GM19238 (cell line): ENCODE results near the gene ARHGAP10.

Source experiments
- DNase-seq: peaks from one replicate; pipeline ENCODE4 v3.0.0; 2011; ENCODE audit warnings: low spot score; ENCODE audit not compliant: insufficient read length

The ARHGAP10 gene, protein sequence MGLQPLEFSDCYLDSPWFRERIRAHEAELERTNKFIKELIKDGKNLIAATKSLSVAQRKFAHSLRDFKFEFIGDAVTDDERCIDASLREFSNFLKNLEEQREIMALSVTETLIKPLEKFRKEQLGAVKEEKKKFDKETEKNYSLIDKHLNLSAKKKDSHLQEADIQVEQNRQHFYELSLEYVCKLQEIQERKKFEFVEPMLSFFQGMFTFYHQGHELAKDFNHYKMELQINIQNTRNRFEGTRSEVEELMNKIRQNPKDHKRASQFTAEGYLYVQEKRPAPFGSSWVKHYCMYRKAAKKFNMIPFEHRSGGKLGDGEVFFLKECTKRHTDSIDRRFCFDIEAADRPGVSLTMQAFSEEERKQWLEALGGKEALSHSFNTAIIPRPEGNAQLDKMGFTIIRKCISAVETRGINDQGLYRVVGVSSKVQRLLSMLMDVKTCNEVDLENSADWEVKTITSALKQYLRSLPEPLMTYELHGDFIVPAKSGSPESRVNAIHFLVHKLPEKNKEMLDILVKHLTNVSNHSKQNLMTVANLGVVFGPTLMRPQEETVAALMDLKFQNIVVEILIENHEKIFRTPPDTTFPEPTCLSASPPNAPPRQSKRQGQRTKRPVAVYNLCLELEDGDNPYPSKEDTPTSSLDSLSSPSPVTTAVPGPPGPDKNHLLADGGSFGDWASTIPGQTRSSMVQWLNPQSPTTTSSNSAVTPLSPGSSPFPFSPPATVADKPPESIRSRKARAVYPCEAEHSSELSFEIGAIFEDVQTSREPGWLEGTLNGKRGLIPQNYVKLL

DNA sequence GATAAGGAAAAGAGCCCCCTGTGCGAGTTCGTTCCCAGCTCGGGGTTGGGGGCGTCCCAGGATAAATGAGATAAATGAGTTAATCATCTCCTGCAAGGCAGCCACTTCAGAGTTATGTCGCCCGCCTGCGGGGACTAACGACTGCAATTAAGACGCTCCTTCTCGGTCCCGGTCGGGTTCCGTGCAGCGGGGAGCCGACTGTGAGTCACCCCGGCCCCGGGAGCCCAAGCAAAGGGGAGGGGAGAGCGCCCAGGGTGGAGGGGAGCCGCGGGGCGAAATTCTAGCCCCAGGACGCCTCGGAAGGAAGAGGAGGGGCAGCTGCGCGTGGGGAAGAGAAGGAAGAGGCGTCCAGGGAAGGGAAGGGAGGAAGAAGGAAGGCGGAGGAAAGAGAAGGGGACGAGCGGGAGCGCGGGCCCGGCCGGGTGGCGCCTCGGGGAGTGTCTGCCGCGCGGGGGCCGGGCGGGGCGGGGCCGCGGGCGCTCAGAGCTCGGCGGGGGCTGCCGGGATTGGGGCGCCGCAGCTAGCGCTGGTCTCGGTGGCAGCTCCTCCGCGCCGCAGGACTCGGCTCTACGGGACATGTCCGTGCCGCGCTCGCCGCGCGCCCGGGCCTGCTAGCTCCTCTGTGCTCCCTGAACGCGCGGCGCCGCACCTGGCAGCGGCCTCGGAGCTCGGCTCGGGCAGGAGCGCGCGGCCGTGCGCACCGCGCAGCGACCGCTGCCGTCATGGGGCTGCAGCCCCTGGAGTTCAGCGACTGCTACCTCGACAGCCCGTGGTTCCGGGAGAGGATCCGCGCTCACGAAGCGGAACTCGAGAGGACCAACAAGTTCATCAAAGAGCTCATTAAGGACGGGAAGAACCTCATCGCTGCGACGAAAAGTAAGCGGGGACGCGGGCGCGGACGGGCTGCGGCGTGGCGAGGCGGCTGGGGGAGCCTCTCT lies at the start of gene ARHGAP10:
Gene ARHGAP10 (plus strand): TSS at position 509 of the 938 bp plus-strand sequence. CDS start 214 bp downstream, at position 723.
- DNase-seq = peak; percentile 57

DNA sequence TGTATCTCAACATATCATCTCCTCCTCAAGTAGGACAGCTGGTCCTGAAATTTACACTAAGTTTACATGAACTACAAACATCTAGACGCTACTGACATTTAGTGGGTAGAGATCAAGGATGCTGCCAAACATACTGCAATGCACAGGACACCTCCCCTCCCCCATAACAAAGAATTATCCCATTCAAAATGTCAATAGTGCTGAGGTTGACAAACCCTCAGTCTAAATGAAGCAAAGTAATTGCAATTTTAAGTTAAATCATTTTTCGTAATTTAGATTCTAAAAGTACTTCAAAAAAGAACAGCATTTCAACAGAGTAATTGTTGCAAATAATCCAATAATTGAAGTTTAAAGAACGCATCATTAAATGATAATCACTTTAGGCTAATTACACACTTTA lies 49.1 kb upstream of the ARHGAP10 start:
- DNase-seq = no peak

DNA sequence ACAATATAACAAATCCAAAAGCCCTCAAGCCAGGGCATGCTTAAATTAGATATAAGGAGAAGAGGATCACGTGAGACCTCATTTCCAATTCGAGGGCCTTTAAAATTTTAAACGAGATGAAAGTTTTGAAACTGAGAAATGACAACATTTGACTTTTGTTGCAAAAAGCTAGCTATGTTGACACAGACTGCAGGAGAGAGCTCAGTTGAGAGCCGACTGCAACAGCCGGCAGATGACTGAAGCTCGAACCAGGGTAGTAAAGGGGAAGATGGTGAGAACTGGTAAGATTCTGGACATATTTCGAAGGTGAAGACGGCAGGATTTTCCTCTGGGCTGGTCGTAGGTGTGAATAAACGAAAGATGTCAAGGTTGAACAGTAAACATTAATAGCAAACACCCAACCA lies 48.7 kb upstream of the ARHGAP10 start:
- no peak for DNase-seq

DNA sequence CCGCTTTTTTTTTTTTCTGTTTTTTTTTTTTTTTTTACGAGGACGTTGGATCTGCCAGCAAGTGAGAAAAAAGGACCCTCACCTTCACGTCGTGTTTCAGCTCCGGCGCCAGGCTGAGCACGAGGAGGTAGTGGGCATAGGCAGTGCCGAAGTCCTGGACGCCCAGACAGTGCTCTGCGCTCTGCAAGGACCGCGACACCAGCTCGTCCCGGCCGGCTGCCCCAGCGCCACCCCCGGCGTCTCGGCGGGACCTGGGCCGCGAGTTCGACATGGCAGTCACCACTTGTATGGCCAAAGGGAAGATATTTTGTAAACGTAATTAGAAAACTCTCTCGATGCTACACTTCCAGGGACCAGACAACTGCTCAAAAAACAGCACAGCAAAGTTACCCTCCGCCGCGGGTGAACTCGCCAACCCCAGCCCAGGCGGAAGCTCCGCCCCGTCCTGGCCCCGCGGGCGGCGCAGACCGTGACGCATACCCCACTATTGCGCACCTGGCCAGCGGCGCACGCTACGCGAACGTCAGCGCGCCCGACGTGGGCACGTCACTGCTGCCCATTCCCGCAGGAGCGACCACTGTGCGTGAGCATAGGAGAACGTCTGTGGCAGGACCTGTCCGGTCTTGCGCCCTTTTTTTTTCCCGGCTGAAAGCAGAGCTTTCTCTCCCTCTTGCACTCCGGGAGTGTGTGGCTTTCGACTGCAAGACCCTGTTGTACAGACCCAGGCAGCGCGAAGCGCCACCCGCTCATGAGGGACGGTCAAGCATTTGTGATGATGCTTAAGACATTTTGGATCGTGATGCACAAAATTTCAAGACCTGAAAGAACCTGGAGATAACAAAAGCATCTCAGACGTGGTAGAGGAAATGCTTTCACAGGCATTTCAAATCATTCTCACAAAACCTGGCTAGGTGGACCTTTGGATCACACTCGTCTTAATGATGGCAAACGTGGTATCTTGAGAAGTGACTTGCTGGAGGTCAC lies 47.9 kb upstream of the ARHGAP10 start, which contains the start of gene PRMT9:
Gene PRMT9 (minus strand): TSS at position 447 of the 984 bp plus-strand sequence. CDS start 176 bp downstream, at position 271.
- peak; percentile 90 for DNase-seq

DNA sequence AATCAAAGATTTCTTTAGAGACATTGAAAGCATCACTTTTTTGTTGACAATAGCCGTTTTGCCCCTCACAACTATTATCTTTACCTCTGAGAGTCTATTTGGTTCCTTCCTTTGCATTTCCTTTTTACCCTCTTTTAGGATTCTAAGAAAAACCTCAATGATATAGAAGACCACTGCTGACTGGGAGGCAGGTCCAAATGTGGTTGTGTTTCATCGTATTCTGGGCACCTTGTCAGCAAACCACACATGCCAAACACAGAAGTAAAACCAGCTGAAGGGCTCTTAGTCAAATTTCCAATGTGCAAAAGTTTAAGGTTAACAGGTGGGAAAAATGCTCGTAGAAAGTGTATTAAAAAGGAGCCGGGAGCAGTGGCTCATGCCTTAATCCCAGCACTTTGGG lies 42.8 kb upstream of the ARHGAP10 start:
- DNase-seq = no peak

DNA sequence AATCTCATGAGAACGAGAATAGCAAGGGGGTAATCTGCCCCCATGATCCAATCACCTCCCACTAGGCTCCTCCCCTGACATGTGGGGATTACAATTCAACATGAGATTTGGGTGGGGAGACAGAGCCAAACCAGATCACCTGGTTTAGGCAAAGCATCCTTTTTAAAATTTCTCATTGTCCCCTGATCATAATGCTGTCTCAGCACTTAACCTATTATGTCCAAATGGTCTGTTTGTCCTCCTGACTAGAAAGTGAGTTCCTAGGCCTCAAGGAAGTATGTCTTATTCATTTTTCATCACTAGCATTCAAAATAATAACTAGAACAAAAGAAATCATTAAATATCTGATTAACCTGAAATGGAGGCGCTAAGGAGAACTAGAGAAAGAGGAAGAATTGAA lies 40.1 kb upstream of the ARHGAP10 start:
- no peak for DNase-seq

DNA sequence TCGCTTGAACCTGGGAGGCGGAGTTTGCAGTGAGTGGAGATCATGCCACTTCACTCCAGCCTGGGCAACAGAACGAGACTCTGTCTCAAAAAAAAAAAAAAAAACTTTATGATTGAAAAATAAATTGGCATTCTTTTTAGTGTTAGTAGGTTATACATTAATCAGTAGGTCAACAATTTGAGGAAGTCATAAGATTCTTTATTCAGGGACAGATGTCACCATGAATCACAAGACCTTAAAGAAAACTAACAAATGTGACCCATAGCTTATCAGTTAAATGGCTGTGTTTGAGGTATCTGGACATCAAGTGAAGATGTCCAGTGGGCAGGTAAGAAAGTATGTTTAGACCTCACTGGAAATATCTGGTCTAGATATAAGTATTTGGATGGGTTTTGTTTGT lies 38.7 kb upstream of the ARHGAP10 start:
- no peak for DNase-seq

DNA sequence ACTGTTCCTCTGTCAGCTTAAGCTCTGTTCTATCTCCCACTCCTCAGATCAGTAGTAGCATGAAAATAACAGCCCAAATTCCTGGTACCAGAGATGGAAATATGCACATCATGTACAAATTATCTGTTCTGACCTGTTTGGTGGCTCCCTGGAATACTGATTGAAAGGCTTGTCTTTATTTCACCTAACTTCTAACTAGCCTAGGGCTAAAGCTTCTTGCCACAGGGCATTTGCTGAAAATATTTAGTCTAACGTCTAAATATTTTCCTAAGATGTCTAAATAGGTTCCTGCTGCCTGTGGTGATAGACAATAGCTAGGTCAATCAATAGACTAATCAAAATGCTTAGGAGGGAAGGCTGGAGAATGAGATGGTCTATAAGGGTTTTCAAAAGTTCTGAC lies 35.0 kb upstream of the ARHGAP10 start:
- DNase-seq = no peak

DNA sequence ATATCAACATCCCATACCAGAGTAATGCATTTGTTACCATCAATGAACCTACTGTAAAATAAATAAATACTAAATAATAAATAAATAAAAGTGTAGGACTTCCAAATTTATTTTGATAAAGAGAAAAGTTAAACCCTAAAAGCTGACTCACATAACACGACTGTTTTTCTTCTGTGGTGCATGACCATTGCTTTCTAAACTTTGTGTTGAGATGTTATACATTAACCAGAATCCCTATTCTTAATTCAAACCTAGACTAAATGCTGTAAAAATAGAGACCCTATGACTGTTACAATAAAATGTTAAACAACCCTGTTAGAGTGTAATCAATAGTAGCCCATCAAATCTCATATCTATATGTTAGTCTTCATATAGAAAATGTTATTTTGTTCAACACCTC lies 27.0 kb upstream of the ARHGAP10 start:
- DNase-seq = no peak

DNA sequence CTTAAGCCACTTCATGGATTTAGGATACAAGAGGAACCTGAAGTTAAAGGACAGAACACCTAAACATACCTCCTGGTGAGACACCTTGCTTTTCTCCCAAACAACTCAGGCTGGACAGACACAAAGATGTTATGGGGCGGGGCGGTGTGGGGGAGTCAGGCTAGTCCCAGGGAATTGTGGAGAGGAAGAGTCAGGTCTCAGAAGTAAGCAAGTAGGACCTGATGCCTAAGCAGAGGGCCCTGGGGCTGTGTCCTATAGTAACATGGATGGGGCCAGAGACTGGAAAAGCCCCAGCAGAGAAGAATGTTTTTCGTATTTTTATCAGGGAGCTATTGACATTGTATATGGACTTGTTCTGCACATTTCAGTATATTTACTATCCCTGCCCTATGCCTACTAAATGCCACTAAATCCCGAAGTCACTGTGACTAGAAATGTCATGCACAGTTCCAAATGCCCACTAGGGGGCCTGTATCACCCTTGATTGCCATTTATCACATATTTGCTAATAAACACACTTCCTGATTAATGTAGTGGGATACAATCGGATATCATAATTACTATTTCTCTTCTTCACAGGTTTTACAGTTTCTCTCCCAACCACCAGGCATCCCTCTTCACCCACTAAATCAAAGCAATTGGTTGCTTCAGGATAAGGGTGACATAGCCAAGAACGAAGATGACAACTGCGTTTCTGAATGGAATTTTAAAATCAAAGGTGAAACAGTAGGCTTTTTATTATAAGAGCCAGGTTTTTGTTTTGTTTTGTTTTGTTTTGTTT lies 23.8 kb upstream of the ARHGAP10 start:
- no peak for DNase-seq

DNA sequence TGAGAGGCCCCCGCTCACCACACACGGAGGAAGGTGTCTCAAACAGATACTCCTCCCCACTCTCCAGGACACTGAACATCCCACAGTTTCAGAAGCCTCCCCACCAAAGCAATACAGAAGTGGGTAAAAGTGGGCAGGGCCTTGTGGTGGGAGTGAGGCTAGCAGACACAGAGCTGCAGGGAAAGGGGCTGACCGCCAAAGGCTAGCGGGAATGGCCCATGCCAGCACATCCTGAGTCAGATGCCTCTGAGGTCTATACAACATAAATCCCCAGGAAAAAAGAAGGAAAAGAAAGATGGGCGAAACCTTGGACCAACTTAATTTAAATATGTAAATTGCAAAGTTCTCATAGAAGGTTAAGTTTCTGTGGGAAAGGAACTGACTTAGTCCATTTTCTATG lies 21.9 kb upstream of the ARHGAP10 start:
- no peak for DNase-seq

DNA sequence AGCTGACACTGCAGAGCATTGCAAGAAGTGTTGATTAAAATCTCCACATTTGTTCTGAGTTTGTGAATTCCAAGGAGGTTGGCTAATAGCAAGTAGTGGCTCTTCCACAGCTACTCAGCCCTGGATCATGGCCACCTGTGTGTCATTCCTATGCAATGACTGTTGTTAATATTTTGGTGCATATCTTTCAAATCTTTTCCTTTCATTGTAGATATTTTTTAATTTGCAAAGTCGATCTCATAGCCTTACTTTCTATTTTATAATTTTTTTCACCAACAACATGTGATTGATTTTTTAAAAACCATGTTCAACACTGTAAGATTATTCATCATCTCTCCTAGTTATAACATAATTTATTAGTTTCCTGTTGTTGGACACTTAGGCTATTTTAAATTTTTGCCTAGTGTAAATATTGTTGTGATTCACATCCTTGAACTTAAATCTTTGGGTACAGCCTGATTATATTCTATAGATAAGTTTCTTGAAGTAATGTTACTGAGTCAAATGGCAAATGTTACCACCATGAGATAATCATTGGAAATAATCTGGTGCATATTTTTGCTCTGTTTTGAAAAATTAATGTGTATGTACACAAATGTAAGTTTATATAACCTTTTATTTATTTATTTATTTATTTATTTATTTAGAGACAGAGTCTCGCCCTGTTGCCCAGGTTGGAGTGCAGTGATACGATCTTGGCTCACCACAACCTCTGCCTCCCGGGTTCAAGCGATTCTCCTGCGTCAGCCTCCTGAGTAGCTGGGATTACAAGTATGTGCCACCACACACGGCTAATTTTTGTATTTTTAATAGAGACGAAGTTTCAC lies 17.1 kb upstream of the ARHGAP10 start:
- no peak for DNase-seq

DNA sequence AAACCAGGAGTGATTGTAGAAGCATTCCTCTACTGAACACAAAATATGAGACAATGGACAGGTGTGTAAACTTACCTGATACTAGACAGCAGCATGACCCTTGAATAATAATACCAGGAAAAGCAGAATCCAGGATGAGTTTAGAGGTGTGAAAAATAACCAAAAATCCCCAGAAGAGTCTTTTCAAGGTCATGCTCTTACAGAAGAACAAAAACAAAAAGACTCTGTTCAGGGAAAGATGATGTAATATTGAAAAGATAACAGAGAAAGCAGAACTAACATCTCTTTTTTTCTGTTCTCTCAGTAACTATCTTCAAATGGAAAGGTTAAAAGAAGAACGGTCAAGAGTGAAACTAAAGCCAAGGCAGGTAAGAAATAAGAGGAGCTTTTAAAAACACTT lies 14.0 kb upstream of the ARHGAP10 start:
- DNase-seq = no peak

DNA sequence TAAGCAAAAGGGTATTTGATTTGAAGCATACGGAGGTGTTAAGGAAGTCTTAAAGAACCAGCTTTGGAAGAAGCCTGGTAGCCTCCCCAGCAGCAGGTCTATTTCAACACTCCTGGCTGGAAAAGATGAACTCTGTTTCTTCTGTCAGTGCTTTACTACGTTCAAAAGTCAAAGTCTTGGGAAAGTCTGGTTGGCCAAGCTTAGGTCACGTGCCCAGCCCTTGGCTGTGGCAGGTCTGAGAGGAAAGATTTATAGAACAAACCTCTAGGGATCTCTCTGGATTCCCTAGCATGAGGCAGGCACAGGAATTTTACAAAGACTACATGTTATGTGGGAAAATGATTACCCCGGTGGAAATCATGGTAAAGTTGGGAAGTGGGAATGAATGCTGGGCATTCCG lies 8.6 kb upstream of the ARHGAP10 start:
- DNase-seq = no peak

DNA sequence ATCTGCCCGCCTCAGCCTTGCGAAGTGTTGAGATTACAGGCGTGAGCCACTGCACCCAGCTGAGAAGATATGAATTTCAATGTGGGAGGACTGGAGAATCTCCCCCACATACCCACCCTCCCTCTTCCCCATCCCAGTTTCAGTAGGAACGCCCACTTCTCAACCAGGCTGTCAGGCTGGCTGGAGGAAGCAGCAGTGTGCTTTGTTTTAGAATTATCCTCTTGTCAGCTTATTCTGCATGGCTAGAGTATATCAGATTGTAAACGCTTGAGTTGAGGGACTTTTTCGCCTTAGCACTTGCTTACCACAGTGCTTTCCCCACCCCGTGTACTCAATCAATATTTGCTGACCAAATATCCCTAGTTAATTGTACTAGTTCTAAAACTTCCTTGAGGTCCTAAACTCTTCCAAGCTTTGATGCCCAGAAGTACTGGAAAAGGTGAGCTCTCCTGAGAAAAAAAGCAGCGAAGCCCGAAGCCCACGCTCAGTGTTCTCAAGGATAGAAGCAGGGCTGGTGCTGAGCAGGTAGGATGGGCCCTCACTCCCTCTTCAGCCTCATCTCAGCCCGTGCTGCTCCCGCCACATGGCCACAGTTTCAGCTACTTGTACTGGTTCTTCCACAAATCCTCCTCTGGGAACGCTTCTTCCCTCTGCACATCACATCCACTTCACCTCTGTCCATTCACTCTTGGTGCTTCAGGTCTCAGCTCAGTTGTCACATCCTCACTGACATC lies 7.3 kb upstream of the ARHGAP10 start:
- DNase-seq = no peak

DNA sequence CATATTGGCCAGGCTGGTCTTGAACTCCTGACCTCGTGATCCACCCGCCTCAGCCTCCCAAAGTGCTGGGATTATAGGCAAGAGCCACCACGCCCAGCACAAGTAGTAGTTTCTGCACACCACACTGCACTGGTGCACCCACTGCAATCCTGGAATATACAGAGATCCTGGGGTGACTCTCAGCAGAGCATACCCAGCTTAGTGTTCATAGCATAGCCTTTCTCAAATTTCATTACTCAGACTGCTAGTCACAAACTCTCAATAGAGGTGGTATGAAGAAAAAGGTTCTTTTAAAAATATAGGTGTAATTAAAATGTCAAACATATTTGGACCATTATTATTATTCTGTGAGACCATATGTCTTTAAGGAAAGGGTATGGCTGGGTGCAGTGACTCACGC lies 6.2 kb upstream of the ARHGAP10 start:
- DNase-seq = no peak

DNA sequence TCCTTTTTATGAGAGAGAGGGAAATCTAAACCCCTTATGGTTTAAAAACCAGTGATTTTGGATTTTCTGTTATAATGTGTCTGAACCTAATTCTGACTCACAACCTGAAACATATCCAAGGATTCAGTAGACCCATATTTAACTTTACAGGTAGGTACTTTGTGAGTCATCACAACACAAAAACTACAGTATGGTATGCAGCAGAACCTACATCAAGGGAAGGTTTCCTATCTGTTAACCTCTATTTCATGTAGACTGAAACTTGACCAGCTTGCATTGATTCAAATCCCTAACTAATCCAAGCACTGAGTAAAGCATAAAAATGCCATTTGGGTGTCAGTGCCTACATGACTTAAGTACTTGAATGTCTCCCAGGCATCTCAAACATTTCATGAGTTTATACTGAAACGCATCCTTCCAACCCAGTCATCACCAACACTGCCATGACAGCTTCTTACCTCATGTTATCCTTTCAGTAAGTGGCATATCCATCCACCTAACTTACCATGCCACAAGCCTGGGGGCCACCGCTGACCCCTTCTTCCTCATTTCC lies 4.3 kb upstream of the ARHGAP10 start:
- DNase-seq = no peak

DNA sequence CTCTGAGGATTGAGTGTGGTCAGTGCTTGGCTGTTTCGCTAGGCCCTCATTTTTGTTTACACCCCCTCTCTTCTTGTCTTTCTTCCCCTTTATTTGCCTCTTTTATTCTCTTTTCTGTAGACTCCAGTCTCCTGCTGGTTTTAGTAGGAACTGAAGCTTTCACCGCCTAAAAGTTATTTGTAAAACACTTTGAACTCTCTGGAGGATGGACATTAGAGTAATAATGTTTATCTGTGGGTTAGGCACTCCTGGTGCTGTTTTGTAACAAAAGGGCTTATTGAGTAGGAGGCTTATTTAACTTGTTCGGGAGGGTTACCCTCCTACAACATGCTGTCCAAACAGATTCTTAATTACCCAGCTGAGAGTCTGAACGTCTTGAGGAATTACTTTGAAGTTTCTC lies 1.6 kb upstream of the ARHGAP10 start:
- no peak for DNase-seq
